ENCODE measurements around the gene LRRC49. TPM values are rescaled to one million over a fixed set of nuclear protein-coding genes. Genes with fewer than 3 reads are reported as not detected.

Gene LRRC49
- total and polyA plus RNA-seq, 2 experiments from 2014 or later: 8.5 to 14.6 TPM

DNA sequence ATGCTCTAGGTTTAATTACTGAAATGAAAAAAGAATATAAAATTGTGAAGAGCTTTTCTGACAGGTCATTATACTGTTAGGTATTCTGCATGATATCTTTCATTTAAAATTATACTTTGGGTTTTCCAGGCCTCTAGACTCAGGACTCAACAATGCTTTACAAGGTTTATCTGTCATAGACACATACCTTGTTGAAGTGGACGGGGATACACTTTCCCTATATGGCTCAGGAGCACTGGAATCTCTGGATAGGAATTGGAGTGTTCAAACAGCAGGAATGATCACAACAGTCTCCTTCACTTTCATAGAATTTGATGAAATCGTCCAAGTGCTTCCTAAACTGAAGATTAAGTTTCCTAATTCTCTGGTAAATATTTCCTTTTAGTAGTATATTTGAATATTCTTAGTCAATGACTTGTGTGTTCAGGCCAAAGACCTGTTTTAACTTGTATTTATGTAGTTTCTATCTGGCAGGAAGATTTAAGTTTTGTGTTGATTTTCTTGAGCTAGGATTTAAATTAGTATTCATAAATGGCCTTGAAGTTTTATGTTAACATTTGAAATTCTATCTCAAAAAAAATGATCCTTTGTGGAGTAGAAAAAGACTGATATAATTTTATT, 115.7 kb downstream of the LRRC49 start:
- TF ChIP-seq, protein P1, sequence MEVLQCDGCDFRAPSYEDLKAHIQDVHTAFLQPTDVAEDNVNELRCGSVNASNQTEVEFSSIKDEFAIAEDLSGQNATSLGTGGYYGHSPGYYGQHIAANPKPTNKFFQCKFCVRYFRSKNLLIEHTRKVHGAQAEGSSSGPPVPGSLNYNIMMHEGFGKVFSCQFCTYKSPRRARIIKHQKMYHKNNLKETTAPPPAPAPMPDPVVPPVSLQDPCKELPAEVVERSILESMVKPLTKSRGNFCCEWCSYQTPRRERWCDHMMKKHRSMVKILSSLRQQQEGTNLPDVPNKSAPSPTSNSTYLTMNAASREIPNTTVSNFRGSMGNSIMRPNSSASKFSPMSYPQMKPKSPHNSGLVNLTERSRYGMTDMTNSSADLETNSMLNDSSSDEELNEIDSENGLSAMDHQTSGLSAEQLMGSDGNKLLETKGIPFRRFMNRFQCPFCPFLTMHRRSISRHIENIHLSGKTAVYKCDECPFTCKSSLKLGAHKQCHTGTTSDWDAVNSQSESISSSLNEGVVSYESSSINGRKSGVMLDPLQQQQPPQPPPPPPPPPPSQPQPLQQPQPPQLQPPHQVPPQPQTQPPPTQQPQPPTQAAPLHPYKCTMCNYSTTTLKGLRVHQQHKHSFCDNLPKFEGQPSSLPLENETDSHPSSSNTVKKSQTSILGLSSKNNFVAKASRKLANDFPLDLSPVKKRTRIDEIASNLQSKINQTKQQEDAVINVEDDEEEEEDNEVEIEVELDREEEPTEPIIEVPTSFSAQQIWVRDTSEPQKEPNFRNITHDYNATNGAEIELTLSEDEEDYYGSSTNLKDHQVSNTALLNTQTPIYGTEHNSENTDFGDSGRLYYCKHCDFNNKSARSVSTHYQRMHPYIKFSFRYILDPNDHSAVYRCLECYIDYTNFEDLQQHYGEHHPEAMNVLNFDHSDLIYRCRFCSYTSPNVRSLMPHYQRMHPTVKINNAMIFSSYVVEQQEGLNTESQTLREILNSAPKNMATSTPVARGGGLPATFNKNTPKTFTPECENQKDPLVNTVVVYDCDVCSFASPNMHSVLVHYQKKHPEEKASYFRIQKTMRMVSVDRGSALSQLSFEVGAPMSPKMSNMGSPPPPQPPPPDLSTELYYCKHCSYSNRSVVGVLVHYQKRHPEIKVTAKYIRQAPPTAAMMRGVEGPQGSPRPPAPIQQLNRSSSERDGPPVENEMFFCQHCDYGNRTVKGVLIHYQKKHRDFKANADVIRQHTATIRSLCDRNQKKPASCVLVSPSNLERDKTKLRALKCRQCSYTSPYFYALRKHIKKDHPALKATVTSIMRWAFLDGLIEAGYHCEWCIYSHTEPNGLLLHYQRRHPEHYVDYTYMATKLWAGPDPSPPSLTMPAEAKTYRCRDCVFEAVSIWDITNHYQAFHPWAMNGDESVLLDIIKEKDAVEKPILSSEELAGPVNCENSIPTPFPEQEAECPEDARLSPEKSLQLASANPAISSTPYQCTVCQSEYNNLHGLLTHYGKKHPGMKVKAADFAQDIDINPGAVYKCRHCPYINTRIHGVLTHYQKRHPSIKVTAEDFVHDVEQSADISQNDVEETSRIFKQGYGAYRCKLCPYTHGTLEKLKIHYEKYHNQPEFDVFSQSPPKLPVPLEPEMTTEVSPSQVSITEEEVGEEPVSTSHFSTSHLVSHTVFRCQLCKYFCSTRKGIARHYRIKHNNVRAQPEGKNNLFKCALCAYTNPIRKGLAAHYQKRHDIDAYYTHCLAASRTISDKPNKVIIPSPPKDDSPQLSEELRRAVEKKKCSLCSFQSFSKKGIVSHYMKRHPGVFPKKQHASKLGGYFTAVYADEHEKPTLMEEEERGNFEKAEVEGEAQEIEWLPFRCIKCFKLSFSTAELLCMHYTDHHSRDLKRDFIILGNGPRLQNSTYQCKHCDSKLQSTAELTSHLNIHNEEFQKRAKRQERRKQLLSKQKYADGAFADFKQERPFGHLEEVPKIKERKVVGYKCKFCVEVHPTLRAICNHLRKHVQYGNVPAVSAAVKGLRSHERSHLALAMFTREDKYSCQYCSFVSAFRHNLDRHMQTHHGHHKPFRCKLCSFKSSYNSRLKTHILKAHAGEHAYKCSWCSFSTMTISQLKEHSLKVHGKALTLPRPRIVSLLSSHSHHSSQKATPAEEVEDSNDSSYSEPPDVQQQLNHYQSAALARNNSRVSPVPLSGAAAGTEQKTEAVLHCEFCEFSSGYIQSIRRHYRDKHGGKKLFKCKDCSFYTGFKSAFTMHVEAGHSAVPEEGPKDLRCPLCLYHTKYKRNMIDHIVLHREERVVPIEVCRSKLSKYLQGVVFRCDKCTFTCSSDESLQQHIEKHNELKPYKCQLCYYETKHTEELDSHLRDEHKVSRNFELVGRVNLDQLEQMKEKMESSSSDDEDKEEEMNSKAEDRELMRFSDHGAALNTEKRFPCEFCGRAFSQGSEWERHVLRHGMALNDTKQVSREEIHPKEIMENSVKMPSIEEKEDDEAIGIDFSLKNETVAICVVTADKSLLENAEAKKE (CRISPR knock-in tag; IDR thresholded peaks at IDR 0.05): no peak
- TF ChIP-seq, protein P2, sequence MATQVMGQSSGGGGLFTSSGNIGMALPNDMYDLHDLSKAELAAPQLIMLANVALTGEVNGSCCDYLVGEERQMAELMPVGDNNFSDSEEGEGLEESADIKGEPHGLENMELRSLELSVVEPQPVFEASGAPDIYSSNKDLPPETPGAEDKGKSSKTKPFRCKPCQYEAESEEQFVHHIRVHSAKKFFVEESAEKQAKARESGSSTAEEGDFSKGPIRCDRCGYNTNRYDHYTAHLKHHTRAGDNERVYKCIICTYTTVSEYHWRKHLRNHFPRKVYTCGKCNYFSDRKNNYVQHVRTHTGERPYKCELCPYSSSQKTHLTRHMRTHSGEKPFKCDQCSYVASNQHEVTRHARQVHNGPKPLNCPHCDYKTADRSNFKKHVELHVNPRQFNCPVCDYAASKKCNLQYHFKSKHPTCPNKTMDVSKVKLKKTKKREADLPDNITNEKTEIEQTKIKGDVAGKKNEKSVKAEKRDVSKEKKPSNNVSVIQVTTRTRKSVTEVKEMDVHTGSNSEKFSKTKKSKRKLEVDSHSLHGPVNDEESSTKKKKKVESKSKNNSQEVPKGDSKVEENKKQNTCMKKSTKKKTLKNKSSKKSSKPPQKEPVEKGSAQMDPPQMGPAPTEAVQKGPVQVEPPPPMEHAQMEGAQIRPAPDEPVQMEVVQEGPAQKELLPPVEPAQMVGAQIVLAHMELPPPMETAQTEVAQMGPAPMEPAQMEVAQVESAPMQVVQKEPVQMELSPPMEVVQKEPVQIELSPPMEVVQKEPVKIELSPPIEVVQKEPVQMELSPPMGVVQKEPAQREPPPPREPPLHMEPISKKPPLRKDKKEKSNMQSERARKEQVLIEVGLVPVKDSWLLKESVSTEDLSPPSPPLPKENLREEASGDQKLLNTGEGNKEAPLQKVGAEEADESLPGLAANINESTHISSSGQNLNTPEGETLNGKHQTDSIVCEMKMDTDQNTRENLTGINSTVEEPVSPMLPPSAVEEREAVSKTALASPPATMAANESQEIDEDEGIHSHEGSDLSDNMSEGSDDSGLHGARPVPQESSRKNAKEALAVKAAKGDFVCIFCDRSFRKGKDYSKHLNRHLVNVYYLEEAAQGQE (IDR thresholded peaks at IDR 0.05; ENCODE audit: unreplicated experiment): no peak
- no peak for TF ChIP-seq EZH2phosphoT487 (IDR thresholded peaks at IDR 0.05; ENCODE audit: unreplicated experiment)
- no peak for TF ChIP-seq STAT1 (IDR thresholded peaks at IDR 0.05; ENCODE audit: unreplicated experiment)
- TF ChIP-seq, protein P3, sequence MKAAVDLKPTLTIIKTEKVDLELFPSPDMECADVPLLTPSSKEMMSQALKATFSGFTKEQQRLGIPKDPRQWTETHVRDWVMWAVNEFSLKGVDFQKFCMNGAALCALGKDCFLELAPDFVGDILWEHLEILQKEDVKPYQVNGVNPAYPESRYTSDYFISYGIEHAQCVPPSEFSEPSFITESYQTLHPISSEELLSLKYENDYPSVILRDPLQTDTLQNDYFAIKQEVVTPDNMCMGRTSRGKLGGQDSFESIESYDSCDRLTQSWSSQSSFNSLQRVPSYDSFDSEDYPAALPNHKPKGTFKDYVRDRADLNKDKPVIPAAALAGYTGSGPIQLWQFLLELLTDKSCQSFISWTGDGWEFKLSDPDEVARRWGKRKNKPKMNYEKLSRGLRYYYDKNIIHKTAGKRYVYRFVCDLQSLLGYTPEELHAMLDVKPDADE (IDR thresholded peaks at IDR 0.05): no peak
- no peak for TF ChIP-seq JUNB (IDR thresholded peaks at IDR 0.05; ENCODE audit: unreplicated experiment)
- no peak for TF ChIP-seq ZNF114 (CRISPR knock-in tag; IDR thresholded peaks at IDR 0.05)
- no peak for TF ChIP-seq EZH2 (IDR thresholded peaks at IDR 0.05; ENCODE audit: low read depth, unreplicated experiment)
- TF ChIP-seq ZNF331 (CRISPR knock-in tag; IDR thresholded peaks at IDR 0.05; ENCODE audit: low read depth): no peak
- TF ChIP-seq, protein P4, sequence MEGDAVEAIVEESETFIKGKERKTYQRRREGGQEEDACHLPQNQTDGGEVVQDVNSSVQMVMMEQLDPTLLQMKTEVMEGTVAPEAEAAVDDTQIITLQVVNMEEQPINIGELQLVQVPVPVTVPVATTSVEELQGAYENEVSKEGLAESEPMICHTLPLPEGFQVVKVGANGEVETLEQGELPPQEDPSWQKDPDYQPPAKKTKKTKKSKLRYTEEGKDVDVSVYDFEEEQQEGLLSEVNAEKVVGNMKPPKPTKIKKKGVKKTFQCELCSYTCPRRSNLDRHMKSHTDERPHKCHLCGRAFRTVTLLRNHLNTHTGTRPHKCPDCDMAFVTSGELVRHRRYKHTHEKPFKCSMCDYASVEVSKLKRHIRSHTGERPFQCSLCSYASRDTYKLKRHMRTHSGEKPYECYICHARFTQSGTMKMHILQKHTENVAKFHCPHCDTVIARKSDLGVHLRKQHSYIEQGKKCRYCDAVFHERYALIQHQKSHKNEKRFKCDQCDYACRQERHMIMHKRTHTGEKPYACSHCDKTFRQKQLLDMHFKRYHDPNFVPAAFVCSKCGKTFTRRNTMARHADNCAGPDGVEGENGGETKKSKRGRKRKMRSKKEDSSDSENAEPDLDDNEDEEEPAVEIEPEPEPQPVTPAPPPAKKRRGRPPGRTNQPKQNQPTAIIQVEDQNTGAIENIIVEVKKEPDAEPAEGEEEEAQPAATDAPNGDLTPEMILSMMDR (conservative IDR thresholded peaks at IDR 0.05; ENCODE audit: low read depth in 2 of 2): no peak
- no peak for TF ChIP-seq NANOG (IDR thresholded peaks at IDR 0.05; ENCODE audit: borderline replicate concordance)
- TF ChIP-seq POLR2AphosphoS5 (IDR thresholded peaks at IDR 0.05; ENCODE audit: low read depth): no peak
- no peak for TF ChIP-seq CREB1 (CRISPR knock-in tag; IDR thresholded peaks at IDR 0.05; ENCODE audit: low read depth)
- Mint-ChIP-seq H3K27me3 (ENCODE audit: insufficient read depth, low read depth, poor library complexity) (no peaks in the 10 kb centered on the region), H3K9me3 (no peaks in the 10 kb centered on the region; the same call in 2 of the 3 replicates), H3K36me3 (ENCODE audit: low read depth) (no peaks in the 10 kb centered on the region), H3K4me3 (no peak overlapping the region), H3K4me1 (no peaks in the 10 kb centered on the region), H3K27ac (no peak overlapping the region)
- no peaks in the 10 kb centered on the region for H3K36me3 ChIP-seq (ENCODE audit: insufficient read depth)
- no peaks in the 10 kb centered on the region for H3K9me2 ChIP-seq (ENCODE audit: insufficient read depth)
- no peaks in the 10 kb centered on the region for H3K4me1 ChIP-seq (ENCODE audit: insufficient read depth)
- no peaks in the 10 kb centered on the region for H3K79me2 ChIP-seq (replicated peaks; ENCODE audit: insufficient read depth)
- H2AFZ ChIP-seq: no peak overlapping the region
- DNase-seq (ENCODE audit: low spot score) (no peak), ATAC-seq (no peak)
- no peaks in the 10 kb centered on the region for H3F3A ChIP-seq (replicated peaks; ENCODE audit: low read depth)
- no peaks in the 10 kb centered on the region for H4K20me1 ChIP-seq (replicated peaks; ENCODE audit: insufficient read depth)
- no peaks in the 10 kb centered on the region for H3K27me3 ChIP-seq (ENCODE audit: insufficient read depth)
- H3K4me3 ChIP-seq: no peak overlapping the region
- no peak overlapping the region for H3K4me2 ChIP-seq
- no peak overlapping the region for H3K27ac ChIP-seq (ENCODE audit: low read depth)

All from GM23338 (cell line).